Peyer's patch (tissue), 4 donors: Measurements from ENCODE around the gene CLDN9.

Experiments used
- POLR2A ChIP-seq, 2 donors: fragments of 450-650 bp; IDR thresholded peaks; one replicate each; pipeline ENCODE4 v1.5.1; 2017; ENCODE audit warnings: antibody characterized with exemption in 2 of 2, mild to moderate bottlenecking in 2 of 2, moderate library complexity in 2 of 2
- TF ChIP-seq, protein P1 (sequence below), 6 experiments: fragments of 450-650 bp in 4 of 6; fragments of 200-600 bp in 2 of 6; sonication (generic) in 1 of 6; IDR thresholded peaks; one replicate each; pipeline ENCODE4 v1.5.1; 2017 to 2019; ENCODE audit warnings: antibody characterized with exemption in 6 of 6, mild to moderate bottlenecking in 3 of 6, moderate library complexity in 1 of 6

DNA sequence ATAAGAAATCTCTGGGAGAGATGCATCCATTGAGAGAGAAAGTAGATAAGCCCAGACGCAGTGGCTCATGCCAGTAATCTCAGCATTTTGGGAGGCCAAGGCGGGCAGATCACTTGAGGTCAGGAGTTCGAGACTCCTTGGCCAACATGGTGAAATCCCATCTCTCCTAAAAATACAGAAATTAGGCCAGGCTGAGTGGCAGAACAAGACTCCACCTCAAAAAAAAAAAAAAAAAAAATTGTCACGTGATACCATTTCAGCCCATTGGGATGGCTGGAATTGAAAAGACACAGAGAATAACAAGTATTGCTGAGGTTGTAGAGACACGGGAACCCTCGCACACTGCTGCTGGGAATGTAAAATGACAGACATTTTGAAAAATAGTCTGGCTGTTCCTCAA lies 49.8 kb downstream of the CLDN9 start:
- TF ChIP-seq, protein P1, sequence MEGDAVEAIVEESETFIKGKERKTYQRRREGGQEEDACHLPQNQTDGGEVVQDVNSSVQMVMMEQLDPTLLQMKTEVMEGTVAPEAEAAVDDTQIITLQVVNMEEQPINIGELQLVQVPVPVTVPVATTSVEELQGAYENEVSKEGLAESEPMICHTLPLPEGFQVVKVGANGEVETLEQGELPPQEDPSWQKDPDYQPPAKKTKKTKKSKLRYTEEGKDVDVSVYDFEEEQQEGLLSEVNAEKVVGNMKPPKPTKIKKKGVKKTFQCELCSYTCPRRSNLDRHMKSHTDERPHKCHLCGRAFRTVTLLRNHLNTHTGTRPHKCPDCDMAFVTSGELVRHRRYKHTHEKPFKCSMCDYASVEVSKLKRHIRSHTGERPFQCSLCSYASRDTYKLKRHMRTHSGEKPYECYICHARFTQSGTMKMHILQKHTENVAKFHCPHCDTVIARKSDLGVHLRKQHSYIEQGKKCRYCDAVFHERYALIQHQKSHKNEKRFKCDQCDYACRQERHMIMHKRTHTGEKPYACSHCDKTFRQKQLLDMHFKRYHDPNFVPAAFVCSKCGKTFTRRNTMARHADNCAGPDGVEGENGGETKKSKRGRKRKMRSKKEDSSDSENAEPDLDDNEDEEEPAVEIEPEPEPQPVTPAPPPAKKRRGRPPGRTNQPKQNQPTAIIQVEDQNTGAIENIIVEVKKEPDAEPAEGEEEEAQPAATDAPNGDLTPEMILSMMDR (IDR thresholded peaks at IDR 0.05): no peak
- no peak for TF ChIP-seq POLR2A (IDR thresholded peaks at IDR 0.05)
